HG02970 (cell line): Measurements from ENCODE around the gene KLHL29.

Source experiments
- ATAC-seq: cut with Tn5 transposase; IDR thresholded peaks from one replicate; pipeline ENCODE4 v1.9.1; 2021; ENCODE audit warnings: mild to moderate bottlenecking, moderate library complexity, moderate number of reproducible peaks; ENCODE audit not compliant: unreplicated experiment, low FRiP score

The KLHL29 gene

DNA sequence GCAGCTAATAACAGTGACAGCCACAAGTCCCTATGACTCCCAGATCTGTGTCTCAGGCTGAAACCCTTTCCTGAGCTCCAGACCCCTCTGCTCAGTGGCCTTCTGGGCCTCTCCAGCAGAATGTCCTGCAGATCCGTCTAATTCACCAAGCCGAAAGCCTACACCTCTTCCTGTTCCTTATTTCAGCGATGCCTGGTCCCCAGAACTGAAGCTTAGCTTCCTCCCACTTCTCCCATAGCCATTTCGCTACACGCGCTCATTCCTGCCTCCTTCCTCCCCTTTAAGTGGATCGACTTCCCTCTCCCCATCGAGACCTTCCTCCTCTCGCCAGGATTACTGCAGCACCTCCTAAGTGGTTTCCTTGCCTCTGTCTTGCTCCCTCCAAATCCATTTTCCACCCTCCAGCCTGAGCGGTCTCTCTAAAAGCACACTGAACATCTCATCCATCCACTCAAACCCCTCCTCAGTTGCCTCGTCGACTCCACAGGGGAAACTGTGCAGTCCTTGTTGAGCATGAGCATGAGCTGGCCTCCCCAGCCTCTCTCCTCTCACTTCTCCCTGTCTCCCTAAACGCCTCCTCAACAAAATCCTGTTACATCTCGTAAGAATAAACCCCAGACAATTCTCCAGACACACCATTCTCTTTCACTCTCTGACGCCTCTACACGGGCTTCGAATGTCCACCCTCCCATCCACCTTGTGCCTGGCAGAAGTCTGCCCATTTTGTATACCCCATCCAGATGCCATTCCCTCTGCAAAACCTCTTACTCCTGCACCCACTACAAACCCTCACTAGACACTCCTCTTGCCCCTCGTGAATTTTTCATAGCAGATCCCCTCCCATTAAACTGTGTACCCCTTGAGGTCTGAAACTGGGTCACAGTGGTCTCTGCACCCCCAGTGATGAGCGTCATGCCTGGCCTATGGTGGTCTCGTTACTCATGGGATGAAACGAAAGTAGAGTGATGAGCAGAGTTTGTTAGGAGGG lies 309.4 kb downstream of the KLHL29 start:
- ATAC-seq = no peak

- ATAC-seq = no peak
Measured at GRCh38 chr2:23695214-23695889, 310.4 kb downstream of the KLHL29 start.

DNA sequence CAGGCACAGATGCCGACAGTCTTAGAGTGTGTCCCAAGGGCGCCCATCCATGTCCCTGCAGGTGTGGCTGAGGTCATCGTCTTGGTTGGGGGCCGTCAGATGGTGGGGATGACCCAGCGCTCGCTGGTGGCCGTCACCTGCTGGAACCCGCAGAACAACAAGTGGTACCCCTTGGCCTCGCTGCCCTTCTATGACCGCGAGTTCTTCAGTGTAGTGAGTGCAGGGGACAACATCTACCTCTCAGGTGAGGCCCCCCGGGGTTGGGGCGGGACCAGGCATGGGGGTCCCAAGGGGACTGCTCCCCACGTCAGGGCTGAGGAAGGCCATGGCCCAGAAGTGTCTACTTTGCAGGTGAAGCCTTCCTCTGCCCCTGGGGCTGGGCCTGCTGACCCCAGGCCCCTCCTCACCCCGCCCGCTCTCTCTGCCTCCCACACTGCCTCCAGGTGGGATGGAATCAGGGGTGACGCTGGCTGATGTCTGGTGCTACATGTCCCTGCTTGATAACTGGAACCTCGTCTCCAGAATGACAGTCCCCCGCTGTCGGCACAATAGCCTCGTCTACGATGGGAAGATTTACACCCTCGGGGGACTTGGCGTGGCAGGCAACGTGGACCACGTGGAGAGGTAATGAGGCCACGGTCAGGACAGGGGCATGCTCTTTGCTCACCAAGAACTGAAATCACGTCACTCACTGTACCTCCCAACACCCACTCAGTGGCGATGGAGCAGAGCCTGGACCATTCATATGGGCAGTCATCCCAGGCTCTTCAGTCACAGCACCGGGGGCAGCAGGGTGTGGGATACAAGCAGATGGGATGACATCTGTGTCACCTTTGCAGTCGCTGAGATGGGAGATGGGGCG lies 311.1 kb downstream of the KLHL29 start:
- no peak for ATAC-seq

DNA sequence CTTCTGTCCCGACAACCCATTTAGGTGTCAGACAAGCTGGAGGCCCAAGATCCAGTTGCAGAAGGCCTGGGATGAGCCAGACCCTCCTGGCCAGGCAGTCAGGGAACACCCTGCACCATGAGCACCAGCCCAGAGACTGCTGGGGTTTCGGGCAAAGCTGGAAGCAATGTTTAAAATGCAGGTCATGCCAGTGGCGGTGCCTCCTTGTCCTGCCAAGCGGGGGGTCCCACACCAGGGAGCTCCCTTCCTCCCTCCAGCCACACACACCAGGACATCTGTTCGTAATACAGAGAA lies 311.7 kb downstream of the KLHL29 start:
- no peak for ATAC-seq

DNA sequence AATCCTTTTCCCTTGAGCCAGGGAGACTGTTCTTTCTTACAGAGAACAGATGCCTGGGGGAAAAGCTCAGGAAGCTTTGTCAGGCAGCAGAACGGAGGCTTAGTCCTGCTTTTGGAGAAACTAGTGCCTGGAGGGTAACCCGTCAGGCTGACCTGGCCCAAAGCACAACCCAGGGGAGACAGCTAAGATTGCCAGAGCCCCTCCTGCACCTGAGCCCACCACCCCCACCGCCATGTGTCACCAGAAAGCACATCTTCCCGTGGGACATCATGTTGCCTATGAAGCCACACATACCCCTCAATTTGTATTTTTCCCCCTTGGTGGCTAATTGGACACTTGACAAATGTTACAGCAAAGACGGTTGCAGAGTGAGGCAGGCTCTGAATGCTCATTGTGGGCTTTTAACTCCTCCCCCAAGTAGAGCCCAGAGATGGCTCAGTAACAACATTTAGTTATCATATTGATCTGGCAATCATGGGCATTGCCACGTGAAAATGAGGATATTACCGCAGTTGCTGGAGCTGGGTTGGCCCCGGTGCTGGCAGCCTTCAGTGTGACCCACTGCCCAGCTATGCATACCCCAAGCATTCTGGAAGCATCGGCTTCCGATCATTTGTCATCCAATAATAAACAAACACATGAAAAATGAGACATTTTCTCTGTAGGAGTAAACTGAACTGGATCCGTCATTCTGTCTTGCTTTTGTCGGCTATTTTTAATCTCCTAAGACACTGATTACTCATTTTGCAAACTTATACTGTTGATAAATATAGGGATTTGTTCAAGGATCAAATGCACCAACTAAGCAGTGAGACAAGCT lies 312.5 kb downstream of the KLHL29 start:
- no peak for ATAC-seq

GRCh38 chr2:23698116-23698693 lies 313.2 kb downstream of the KLHL29 start:
- ATAC-seq = no peak

DNA sequence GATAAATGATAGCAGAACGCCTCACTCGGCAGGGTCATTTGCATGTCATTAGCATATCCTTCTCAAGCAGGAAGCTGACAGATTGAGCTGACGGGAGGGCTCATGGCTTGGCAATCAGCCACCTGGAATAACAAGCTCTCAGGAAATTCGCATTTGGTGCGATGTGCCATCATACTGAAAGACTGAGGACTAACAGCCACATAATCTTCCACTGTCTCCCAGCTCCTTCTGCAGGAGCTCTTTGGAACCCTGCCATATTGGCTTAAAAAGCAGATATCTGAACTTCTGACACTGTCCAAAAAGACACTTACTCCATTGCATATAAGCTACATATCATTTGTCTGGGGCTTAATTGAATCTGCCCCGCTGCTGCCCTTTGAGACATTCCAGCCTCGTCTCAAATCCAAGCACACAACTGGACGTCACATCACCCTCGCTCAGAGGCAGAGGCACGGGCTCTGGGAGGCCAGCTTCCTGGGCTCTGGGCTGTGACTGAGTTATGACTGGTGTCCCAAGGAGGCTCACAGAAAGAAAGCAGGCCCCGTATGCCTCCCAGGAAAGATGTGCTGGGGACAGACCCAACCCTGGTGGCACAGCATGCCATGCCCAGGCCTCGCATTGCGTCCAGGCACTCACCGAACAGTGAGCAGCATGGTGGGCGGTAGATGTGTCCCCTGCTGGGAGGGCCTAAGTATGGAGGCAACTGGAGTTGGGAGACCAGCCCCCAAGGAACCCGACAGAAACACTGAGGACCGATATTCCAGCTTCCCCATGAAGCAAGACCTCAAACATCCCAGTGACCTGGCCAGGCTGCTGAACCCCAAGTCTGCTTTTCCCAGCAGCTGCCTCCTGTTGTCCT lies 314.0 kb downstream of the KLHL29 start:
- ATAC-seq = no peak

DNA sequence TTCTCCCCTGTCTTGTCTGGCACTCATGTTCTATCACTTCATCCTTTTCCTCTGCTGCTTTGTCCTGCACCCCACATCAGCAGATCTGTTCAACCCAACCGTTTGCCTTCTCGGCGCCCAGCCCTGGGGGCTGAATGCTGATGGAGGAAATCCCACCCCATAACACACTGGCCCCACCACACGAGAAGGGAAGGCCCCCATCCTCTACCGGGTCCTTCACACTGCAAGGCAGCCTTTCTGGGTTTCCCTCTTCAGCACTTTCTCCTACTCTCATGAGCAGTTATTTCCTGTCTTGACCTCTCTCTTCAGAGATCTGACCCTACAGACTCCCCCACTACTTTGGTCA lies 314.6 kb downstream of the KLHL29 start:
- no peak for ATAC-seq

DNA sequence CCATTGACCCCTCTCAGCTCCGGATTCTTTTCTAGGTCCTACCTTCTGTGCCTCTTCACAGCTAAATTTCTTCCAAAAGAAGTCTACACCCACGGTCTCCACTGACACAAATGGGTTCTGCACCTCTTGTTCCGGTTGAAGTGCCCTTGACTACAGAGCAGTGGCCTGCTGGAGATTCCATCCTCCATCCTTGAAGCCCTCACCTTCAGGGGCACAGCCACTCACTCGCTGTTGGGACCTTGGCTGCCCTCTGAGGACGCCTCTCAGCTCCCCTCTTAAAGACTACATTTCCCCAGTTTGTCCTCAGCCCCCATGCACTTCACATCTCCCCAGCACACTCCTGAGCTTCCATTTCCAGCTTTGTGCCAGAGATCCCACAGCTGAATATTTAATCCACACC lies 315.6 kb downstream of the KLHL29 start:
- ATAC-seq = no peak

- ATAC-seq = no peak
Measured at GRCh38 chr2:23703037-23703582, 318.1 kb downstream of the KLHL29 start.

- no peak for ATAC-seq
Measured at GRCh38 chr2:23703583-23704385, 318.8 kb downstream of the KLHL29 start.

GRCh38 chr2:23705771-23706612 lies 321.0 kb downstream of the KLHL29 start:
- ATAC-seq = no peak

- no peak for ATAC-seq
Measured at GRCh38 chr2:23706613-23707078, 321.7 kb downstream of the KLHL29 start.

GRCh38 chr2:23707096-23707495 lies 322.1 kb downstream of the KLHL29 start:
- ATAC-seq = no peak

DNA sequence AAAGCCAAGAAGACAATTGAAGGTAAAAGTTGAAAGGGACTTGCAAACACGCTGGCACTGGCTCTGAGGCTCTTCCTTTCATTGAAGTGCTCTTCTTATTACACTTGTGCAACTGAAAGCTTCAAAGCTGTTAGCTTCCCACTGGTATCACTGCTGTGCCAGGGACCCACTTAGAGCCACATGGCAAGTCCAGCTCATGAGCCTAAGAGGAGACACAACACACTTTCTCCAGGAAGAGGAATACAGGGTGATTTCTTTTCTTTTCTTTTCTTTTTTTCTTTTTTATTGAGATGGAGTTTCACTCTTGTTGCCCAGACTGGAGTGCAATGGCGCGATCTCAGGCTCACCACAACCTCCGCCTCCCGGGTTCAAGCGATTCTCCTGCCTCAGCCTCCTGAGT lies 323.8 kb downstream of the KLHL29 start:
- no peak for ATAC-seq

DNA sequence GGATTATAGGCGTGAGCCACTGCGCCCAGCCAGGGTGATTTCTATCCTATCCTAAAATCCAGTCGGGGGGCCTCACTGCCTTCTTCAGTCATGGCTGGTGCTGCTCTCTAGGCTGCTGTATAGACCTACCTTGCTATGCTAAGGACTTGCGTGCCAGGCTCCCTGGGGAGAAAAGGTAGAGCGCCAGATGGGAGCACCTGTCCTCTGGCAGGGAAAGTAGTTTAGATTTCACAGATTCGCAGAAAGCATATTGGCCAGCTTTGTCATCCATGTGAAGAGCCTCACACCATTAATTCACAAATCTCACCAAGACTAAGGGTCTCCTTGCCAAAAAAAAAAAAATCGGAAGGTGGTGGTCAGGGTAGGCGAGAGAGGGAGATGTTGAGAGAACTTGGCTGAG lies 324.3 kb downstream of the KLHL29 start:
- ATAC-seq = no peak
